ENCODE results near the gene HNF1A. TPM values are rescaled to one million over a fixed set of nuclear protein-coding genes. Genes with fewer than 3 reads are reported as not detected.
A peak's percentile ranks its signal among the peaks of the same experiment; 100 is the strongest.

HNF1A gene
- total and polyA plus RNA-seq, 2 of the 13 experiments (the other 11 are each of a cell fraction or from before 2014, with no cell fraction given): 13.4 to 34.7 TPM

GRCh38 chr12:120978296-120979219 lies at the start of gene HNF1A (continued):
- TF ChIP-seq DPF2 (CRISPR knock-in tag; IDR thresholded peaks at IDR 0.05; ENCODE audit: borderline replicate concordance, low read depth): peak; percentile 96
- TF ChIP-seq ZZZ3 (CRISPR knock-in tag; IDR thresholded peaks at IDR 0.05; ENCODE audit: borderline replicate concordance): 0 out of 2 replicates have a peak, but pooled peaks have one; percentile 23
- no peak for TF ChIP-seq TOE1 (CRISPR knock-in tag; IDR thresholded peaks at IDR 0.05)
- no peak; the same call in 1 of the 2 replicates for TF ChIP-seq CCDC6 (CRISPR knock-in tag; IDR thresholded peaks at IDR 0.05)
- TF ChIP-seq ARNT (IDR thresholded peaks at IDR 0.05): no peak
- TF ChIP-seq KAT2B (IDR thresholded peaks at IDR 0.05; ENCODE audit: borderline replicate concordance, low read depth, low read length): no peak
- TF ChIP-seq, protein P1, sequence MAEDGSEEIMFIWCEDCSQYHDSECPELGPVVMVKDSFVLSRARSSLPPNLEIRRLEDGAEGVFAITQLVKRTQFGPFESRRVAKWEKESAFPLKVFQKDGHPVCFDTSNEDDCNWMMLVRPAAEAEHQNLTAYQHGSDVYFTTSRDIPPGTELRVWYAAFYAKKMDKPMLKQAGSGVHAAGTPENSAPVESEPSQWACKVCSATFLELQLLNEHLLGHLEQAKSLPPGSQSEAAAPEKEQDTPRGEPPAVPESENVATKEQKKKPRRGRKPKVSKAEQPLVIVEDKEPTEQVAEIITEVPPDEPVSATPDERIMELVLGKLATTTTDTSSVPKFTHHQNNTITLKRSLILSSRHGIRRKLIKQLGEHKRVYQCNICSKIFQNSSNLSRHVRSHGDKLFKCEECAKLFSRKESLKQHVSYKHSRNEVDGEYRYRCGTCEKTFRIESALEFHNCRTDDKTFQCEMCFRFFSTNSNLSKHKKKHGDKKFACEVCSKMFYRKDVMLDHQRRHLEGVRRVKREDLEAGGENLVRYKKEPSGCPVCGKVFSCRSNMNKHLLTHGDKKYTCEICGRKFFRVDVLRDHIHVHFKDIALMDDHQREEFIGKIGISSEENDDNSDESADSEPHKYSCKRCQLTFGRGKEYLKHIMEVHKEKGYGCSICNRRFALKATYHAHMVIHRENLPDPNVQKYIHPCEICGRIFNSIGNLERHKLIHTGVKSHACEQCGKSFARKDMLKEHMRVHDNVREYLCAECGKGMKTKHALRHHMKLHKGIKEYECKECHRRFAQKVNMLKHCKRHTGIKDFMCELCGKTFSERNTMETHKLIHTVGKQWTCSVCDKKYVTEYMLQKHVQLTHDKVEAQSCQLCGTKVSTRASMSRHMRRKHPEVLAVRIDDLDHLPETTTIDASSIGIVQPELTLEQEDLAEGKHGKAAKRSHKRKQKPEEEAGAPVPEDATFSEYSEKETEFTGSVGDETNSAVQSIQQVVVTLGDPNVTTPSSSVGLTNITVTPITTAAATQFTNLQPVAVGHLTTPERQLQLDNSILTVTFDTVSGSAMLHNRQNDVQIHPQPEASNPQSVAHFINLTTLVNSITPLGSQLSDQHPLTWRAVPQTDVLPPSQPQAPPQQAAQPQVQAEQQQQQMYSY (CRISPR knock-in tag; IDR thresholded peaks at IDR 0.05): no peak
- TF ChIP-seq NFE2L2 (IDR thresholded peaks at IDR 0.05; ENCODE audit: low read length): no peak
- TF ChIP-seq ZBTB20 (CRISPR knock-in tag; IDR thresholded peaks at IDR 0.05; ENCODE audit: borderline replicate concordance, low read depth): peak; percentile 83; the same call in 1 of the 2 replicates
- TF ChIP-seq, protein P2, sequence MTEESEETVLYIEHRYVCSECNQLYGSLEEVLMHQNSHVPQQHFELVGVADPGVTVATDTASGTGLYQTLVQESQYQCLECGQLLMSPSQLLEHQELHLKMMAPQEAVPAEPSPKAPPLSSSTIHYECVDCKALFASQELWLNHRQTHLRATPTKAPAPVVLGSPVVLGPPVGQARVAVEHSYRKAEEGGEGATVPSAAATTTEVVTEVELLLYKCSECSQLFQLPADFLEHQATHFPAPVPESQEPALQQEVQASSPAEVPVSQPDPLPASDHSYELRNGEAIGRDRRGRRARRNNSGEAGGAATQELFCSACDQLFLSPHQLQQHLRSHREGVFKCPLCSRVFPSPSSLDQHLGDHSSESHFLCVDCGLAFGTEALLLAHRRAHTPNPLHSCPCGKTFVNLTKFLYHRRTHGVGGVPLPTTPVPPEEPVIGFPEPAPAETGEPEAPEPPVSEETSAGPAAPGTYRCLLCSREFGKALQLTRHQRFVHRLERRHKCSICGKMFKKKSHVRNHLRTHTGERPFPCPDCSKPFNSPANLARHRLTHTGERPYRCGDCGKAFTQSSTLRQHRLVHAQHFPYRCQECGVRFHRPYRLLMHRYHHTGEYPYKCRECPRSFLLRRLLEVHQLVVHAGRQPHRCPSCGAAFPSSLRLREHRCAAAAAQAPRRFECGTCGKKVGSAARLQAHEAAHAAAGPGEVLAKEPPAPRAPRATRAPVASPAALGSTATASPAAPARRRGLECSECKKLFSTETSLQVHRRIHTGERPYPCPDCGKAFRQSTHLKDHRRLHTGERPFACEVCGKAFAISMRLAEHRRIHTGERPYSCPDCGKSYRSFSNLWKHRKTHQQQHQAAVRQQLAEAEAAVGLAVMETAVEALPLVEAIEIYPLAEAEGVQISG (CRISPR knock-in tag; IDR thresholded peaks at IDR 0.05): peak; percentile 59; the same call in 1 of the 2 replicates
- no peak for TF ChIP-seq ZBTB2 (CRISPR knock-in tag; IDR thresholded peaks at IDR 0.05; ENCODE audit: low read depth)
- TF ChIP-seq SRSF1 (optimal IDR thresholded peaks at IDR 0.05; ENCODE audit: low read depth, low read length): no peak
- TF ChIP-seq, protein P3, sequence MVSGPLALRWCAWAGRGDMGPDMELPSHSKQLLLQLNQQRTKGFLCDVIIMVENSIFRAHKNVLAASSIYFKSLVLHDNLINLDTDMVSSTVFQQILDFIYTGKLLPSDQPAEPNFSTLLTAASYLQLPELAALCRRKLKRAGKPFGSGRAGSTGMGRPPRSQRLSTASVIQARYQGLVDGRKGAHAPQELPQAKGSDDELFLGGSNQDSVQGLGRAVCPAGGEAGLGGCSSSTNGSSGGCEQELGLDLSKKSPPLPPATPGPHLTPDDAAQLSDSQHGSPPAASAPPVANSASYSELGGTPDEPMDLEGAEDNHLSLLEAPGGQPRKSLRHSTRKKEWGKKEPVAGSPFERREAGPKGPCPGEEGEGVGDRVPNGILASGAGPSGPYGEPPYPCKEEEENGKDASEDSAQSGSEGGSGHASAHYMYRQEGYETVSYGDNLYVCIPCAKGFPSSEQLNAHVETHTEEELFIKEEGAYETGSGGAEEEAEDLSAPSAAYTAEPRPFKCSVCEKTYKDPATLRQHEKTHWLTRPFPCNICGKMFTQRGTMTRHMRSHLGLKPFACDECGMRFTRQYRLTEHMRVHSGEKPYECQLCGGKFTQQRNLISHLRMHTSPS (CRISPR knock-in tag; IDR thresholded peaks at IDR 0.05; ENCODE audit: low read depth): peak; percentile 72; the same call in 1 of the 2 replicates
- no peak for TF ChIP-seq FOSL1 (CRISPR knock-in tag; IDR thresholded peaks at IDR 0.05; ENCODE audit: borderline replicate concordance)
- TF ChIP-seq PHF20 (CRISPR knock-in tag; IDR thresholded peaks at IDR 0.05): no peak
- no peak for TF ChIP-seq ZNF773 (CRISPR knock-in tag; IDR thresholded peaks at IDR 0.05; ENCODE audit: borderline replicate concordance)
- TF ChIP-seq, protein P4, sequence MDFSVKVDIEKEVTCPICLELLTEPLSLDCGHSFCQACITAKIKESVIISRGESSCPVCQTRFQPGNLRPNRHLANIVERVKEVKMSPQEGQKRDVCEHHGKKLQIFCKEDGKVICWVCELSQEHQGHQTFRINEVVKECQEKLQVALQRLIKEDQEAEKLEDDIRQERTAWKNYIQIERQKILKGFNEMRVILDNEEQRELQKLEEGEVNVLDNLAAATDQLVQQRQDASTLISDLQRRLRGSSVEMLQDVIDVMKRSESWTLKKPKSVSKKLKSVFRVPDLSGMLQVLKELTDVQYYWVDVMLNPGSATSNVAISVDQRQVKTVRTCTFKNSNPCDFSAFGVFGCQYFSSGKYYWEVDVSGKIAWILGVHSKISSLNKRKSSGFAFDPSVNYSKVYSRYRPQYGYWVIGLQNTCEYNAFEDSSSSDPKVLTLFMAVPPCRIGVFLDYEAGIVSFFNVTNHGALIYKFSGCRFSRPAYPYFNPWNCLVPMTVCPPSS (IDR thresholded peaks at IDR 0.05): no peak

Measured in HepG2 (cell line).